GOT3 (cell line): Measurements from ENCODE around the gene DLG1.

Source experiments
- DNase-seq: peaks from one replicate; lab custom pipeline; 2025; ENCODE audit warnings: mixed read lengths; lab: John Stamatoyannopoulos, UW

Gene DLG1

DNA sequence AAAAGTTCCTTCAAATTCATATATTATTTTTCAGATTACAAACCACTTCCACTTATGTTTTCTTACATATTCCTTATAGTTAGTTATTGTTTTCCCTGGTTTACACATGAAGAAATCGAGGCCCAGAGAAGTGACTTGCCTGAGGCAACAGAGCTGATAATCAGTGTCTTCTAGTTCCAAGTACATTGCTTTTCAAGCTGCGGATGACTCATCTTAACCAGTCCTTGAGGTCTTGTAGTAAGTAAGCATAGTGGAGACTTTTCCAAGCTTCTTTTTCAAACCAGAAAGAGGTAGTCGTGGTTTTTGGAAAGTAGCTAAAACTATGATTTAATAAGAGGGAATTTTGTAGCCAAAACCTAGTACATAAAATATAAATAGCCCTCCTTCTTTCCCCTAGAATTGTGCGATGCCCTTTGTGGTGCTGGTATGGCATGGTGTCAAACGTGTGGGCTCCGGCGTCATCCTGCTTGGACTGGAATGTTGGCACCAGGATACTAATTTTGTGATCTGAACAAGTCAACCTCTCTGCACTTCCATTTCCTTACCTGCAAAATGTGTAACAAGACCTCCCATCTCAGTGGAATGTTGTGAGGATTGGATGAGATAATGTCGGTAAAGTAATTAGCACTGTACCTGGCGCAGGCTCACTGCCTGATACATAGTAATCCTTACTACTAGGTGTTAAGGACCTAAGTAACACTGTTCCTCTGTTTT is 19.0 kb upstream of the DLG1 start:
- DNase-seq: no peak

DNA sequence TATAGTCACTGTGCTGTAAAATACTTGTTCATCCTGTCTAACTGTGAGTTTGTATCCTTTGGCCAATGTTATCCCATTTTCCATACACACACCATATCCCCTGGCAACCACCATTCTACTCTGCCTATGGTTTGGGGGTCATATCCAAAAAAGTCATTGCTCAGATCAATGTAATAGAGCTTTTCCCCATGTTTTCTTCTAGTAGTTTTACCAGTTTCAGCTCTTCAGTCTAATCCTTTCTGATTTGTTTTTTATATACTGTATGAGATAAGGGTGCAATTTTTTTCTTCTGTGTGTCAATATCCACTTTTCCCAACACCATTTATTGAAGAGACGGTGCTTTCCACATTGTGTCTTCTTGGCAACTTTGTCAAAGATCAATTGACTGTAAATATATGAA is 14.0 kb upstream of the DLG1 start:
- no peak for DNase-seq

DNA sequence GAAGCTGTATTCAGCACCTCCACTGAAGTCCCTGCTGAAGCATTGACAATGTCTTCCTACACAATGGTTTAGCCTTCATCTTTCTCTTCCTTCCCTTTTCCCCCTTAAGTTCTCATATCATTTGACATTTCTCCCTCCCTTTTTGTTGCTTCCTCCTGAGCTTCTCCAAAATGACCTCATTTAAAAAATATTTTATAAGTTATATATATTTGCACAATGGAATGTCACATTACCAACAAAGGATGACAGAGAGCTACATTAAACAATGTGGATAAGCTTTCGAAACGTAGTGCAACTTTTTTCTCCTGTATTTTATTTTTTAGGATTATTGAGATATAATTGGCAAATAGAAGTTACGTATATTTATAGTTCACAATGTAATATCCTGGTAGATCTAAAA is 13.2 kb upstream of the DLG1 start:
- no peak for DNase-seq

DNA sequence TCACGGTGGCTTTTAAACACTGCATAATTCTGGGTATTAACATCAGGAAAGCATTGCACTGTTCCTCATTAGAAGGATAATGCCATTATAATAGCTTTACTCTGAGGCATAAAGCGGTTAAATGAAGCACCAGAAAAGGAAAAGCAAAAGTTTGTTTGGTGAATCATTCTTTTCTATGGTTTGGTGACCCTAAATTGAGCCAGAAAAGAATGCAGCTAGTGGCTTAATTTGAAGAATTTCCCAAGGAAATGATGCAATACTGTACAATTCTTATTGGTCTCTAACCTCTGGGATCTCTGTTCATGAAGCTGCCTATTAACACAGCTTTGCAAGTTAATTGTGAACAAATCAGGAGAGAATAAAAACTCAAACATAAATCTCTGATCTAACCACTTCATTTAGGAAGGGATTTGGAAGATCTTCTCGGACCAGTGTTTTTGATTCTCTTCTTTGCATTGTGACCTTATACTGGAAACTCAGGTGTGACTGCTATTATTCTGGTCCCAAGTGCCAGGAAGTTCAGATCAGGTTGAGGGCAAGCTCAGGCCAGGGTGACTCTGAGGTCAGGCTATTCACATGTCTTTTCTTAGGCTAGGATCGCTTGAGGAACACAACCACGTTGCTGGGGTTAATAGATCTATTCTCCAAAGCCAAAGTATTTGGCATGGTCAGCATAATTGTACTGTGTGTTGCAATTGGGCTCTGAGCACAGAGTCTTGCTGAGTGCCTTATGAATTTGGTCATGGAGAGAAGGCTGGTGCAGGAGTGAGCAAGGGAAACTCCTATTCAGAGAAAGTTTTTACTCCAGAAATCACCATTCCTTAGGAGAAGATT is 11.3 kb upstream of the DLG1 start:
- no peak for DNase-seq

DNA sequence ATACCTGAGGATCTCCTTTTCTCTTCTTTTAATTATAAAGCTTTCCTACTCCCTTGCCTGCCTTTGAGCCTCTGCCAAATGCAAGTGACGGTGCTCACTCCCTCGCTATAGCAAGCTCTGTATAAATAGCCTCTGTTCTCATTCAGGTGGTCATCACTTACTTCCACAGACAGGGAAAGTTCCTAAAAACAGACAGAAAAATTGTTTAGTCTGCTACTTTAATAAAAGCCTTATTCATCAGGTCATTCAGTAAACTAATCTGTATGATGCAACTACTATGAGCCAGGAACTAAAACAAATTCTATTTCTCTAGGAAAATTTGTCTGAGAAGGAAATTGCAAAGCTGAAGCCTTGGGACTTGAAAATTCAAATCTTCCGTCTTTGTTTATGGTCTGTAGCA is 10.2 kb upstream of the DLG1 start:
- DNase-seq: no peak

DNA sequence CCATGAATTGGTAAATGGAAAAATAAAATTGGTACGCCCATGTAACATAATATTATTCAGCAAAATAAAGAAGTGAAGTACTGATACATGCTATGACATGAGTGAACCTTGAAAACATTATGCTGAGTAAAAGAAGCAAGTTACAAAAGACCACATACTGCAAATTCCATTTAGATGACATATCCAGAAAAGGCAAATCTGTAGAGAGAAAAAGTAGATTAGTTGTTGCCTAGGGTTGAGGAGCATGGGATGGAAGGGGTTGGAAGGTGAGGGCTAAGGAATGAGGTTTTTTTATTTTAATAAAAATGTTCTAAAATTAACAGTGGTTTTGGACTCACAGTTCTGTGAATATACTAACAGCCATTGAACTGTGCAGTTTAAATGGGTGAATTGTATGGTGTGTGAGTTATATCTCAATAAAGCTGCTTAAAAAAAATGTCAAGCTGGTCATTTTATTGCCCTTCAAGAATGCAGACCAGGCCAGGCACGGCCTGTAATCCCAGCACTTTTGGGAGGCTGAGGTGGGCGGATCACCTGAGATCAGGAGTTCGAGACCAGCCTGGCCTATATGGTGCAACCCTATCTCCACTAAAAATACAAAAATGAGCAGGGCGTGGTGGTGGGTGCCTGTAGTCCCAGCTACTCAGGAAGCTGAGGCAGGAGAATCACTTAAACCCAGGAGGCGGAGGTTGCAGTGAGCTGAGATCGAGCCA is 8.1 kb upstream of the DLG1 start:
- no peak for DNase-seq

DNA sequence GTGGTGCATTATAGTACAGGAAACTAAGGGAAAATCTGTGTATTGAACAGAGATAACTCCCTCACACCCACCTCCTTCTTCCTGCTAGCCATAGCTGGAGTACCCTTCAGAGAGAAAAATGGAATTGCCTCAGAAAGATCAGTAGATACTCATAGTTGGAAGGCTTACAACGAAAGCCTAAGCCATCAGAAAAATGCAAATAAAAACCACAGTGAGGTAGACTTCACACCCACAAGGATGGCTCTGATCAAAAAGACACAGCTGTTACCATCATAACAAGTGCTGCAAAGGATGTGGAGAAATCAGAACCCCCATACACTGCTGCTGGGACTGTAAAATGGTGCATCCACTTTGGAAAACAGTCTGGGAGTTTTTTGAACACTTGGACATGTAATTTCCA is 7.4 kb upstream of the DLG1 start:
- DNase-seq: no peak

DNA sequence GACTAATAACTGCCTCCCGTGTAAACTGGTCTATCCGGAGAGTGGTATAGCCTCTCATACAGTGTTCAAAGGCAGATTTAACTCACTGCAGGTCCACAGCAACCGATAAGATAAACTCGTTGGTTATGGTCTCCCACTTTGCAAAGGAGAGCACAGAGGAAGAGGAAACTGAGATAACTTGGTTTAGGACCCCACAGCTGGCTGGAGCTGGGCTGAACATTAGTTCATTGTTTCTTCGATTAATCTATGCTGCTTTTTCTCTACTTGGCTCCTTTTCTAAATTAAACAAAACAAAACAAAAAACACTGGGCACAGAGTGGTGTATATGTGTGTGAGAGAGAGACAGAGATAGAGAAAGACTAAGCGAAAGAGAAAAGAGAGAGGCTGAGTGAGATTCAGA is 5.0 kb upstream of the DLG1 start:
- DNase-seq: no peak

DNA sequence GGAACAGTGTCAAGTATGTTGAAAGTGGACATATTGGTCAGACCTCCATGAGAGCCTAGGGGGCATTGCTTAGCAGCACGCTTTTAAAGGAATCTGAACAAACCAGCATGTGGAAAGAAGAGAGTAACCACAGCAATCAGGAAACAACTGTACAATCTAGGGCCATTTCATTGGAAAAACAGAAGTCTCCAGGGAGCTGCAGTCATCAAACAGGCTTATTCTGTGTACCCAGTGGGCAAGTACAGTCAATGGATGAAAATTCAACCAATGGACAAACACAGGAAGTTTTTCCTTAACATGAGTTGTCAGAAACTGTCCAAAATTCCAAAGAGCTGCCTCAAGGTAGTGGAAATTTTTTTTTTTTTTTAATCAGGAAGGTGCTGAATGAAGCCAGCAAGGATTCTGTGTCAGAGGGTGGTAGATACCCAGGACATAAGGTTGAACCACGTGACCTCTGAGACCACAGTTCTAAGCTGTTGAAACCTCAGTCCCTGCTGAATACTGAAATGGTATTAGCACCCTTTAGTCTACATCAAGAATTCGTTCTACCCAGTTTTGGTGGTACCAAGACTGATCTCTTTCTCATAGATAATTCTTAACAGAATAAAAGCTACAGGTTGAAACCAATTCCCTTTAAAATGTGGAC is 4.4 kb upstream of the DLG1 start:
- DNase-seq: peak; percentile 37

DNA sequence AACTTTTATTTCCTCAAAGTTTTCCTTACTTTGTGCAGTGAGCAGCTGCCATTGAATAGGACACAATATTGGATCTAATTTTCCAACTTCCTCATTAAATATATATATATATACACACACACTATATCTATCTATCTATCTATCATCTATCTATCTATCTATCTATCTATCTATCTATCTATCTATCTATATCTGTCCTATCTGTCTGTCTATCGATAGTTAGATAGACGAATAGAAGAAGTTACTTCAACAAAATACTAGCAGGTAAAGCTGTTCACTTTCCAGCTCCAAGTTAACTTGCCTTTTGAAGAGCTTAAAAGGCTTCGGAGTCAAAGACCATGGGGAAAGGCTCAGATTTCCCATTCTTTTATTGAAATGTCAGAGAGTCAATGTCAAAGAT is 3.6 kb upstream of the DLG1 start:
- DNase-seq: no peak

DNA sequence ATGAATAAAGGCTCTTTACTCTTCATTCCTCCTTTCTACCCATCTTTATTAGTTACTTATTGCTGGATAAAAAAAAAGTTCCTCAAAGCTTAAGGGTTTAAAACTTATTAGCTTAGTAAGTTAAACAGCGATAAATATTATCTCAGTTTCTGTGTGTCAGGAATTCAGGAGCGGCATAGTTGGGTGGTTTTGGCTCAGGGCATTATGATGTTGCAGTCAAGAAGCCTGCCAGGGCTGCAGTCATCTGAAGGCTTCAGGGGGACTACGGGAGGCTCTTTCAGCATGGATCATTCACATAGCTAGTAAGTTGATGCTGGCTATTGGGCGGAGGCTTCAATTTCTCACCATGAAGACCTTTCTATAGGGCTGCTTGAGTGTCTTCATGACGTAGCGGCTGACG is 1.9 kb upstream of the DLG1 start:
- no peak for DNase-seq

DNA sequence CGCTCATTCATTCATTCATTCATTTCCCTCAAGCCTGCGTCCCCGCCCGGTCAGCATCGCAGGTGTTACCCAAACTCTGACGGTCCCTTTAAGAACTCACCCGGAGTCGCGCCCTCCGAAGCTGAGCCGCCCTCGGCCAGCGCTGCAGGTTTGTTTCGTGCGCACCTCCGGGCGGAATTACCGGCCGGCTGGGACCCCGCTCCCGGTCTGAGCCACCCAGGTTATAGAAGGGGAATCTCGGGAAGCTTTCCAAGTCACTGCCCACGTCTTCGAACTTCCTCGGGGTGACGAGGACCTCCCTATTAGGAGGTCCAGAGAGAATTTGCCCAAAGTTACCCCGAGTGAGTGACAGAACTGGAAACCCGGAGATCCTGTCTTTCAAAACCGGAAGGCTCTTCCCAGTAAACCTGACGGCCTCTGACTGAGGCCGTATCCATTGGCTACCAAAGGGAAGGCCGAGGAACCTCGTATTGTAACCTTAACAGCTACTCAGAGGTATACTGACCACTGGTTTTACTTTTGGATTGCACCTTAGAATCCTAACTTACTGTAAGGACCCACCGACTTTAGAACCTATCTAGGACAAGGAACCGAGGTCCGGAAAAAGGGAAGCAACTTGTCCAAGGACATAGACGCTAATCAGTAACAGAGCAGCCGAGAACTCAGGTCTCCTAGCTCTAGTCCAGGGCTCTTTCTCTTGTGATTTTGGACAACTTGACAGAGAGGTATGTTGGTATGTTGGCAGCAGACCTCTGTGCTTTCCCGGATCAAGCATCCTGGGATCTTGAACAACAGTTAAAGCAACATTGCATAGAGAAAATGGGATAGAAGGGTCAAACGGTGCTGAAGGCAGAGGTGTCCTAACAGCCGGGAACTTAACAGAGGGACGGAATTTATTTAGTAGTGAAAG is 788 bp upstream of the DLG1 start:
- no peak for DNase-seq

DNA sequence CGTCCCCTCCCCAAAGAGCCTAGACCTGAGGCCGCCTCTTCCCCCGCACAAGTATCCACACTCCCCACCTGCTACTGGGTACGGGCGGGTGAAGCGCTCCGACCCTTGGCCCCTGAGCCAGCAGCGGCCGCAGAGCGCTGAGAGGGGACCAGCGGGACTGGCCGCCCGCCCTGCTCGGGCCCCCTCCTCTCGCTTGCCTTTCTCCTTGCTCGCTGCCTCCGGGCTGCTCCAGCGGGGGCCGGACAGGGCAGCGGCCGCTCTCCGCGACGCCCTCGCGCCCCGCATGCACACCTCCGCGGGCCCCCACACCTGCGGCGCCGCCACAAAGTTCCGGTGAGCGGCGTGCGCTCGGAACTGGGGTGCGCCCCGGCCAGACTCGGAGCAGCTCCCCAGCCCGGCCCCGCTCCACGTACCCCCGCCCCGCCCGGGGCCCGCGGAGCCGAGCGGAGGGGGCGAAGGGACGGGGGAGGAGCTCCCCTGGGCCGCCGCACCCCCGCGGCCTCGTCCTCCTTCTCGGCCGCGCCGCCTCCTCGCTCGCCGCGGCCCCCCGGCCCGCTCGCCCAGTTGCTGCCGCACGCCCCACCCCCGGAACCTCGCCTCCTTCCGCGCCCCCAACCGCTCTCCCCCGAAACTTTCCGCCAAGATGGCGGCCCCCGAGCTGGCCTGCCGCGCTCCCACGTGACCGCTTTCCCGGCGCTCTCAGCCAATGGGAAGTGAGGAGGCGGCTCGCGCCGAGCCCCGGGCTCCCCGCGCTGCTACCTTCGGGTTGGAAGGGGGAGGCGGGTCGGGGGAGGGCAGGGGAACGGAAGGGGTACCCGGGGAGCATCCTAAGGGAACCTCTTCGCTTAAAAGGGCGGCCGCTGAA is 704 bp downstream of the DLG1 start:
- DNase-seq: peak; percentile 78

DNA sequence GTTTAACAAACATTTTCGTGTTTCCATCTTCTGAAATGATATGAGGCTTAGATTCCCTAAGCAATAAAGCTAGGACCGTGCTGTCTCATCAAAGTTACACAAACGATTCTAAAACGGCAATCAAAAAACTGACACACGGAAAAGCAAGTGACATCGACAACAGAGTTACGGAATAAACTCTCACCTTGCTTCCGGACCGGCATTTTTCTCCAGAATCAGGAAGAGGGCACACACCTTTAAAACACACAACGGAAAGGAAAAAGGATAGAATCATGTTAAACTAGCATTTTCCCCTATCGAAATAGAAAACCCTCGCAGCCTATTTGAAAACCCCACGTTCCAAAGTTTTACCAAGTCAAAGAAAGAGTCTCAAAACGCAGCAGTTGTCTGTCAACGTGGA is 1.4 kb downstream of the DLG1 start:
- no peak for DNase-seq

DNA sequence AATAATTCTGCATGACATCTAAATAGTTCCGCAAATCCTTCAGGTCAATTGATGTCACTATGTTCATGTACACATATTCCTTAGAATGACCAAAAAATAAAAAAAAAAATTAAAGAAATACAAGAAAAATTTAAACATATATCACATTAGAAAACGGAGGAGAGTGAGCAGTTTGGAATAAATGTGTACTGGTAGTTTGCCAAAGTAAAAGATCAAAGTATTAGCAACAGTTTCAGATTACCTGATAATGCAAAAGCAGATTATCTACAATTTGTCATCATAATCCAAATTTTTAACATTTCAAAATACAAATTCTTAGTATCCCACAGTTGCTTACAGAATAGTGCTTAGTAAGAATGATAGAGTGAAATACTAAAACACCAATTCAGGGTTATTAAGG is 1.9 kb downstream of the DLG1 start:
- no peak for DNase-seq

DNA sequence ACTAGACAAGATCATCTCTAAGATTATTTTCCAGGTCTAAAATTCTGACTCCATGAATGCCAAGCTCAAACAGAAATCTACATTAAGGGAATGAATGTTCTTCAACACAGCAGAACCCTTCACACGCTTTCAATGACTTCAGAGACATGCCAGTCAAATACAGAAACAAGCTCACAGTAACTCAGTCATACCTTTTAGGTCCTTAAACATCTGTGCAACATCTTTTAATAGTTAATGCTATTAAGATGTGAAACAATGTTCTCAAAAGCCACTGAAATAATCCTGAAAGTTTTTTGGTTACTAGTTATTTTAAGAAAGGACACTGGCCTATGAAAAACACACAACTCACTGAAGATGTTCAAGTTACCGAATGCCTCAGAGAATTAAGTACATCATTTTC is 2.5 kb downstream of the DLG1 start:
- DNase-seq: no peak

DNA sequence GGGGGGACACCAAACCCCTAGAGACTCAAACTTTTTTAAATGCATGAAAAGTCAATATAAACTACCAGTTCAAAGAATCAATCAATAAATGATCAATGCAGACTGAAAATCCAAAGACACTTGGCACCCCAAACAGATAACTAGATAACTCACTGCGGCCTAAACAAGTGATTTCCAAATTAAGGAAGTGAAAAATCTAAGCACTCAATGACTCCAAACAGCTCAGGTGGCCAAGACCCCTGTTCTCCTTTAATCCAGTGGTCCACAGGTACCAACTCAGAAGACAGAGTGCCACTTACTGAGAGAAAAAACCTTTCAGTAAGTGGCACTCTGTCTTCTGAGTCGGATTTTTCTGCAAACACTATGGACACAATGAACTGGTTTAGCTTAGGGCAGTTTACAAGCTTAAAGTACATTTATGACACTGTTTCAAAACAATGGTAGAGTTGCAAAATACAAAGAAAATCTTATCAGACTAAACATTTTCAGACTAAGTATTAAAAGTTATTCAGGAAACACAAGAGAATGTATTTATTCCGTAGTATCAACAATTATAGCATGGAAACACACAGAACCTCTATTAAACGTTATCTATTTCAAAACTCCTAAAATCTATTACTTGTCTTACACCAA is 4.7 kb downstream of the DLG1 start:
- DNase-seq: no peak

DNA sequence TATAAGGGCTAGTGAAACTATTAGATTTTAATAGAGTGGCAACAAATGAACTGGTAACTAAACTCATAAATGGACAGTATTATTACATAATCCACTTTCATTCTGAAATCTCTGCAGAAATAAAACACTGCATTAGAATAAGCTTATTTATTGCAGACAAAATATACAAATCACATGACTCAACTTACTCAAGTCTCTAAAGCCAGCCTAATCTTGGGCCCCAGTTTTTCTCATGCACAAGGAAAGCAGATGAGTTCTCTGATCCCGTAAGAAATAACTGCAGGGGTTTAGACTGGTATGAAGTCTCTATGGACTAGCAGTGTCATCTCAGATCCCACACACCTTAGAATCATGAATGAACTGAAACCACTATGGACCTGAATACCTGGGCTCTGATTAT is 5.8 kb downstream of the DLG1 start:
- no peak for DNase-seq

DNA sequence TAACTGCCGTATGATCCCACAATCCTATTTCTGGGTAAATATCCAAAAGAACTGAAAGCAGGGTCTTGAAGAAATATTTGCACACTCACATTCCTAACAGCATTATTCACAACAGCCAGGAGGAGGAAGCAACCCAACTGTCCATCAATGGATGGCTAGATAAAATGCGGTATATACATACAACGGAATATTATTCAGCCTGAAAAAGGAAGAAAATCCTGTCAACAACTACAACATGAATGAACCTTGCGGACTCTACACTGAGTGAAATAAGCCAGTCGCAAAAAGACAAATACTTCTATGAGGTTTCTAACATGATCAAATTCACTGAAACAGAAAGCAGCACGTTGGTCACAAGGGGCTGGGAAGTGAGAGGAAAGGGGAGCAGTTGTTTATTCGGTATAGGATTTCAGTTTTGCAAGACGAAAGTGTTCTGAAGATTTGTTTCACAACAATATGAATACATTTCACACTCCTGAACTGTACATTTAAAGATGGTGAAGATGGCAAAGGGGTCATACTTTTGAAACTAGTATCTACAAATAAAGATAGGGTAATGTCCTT is 6.2 kb downstream of the DLG1 start:
- DNase-seq: no peak

DNA sequence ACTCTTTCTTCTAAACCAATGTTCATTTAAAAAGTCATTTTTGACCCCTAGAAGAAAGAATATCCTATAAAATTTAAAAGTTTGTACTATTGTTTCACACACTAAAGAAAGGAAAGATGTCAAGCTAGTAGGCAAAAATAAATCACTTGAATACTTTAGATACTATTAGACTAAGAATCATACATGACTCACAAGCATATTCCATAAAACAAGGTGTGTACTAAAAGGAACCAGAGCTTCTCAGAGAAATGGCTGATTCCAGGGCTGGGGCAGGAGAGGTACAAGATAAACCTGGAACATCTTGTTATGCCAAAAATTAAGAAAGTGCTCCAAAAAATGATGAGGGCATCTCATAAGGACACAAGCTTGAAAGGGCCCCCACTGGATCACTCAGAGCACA is 8.7 kb downstream of the DLG1 start:
- no peak for DNase-seq
